Activated naive CD8-positive, alpha-beta T cell treated with anti-CD3 and anti-CD28 coated beads, Interleukin-2, amount 50 U/mL, for 16 hours (primary cell): ENCODE results near the gene MEGF10.

Source experiments
- DNase-seq: peaks from one replicate; pipeline ENCODE4 v3.0.0-alpha.2; 2020; ENCODE audit warnings: low read depth, low spot score

The MEGF10 gene

DNA sequence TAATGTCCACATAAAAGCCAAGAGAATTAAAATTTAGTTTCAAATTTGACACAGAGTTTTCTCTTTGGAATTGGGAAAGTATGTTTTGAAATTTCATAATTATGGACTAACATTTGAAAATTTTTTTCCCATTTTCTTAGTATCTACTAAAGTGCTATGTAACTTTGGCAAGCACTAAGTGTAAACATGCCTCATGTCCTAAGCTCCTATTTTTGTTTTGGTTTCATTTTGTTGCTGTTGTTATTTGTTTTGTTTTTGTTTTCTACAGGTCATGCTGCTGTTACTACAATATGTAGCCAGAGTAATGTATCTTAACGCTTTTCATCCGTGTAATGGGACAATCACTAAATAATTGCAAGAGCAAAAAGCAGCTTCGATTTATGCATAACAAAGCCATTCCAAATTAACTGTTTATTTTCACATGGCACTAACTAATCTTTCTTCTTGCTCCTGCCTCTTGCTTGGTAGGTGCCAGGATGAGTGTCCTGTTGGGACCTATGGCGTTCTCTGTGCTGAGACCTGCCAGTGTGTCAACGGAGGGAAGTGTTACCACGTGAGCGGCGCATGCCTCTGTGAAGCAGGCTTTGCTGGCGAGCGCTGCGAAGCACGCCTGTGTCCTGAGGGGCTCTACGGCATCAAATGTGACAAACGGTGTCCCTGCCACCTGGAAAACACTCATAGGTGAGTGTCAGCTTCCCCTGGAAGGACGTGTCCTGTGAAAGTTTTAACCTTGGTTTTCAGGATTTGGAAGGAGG lies 119.5 kb downstream of the MEGF10 start:
- no peak for DNase-seq

DNA sequence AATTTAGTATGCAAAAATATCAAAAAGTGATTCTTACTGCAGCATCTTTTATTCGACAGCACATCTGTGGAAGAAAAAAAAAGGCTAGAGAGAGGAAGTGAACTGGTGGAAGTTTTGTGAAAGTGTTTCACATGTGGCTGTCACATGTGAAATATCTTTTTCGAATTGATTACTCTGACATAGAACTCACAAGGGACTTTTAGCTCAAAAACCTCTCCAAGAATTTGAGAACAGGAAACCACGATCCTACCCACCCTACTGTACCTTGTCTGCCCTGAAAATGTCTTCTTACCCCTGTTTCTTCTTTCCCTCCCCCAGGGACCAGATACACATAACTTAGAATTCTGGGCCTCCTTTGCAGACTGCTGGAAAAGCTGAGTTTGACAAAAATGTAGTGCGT lies 120.4 kb downstream of the MEGF10 start:
- DNase-seq: no peak

DNA sequence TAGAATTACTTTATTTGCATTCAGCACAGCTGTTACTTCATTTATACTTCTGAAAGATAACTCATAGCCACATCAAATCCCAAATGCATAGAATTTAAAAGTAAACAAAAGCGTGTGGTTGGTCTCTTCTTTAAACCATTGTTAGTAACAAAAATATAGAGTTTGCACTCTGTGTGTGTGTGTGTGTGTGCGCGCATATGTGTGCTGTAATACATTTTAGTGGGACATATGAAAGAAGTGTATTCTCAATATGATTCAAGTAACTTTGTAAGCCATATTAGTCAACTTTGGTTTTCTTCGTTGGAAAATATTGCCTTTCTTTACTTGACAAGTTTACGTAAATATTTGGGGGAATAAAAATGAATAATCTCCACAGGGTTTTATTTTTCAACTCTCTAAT lies 120.8 kb downstream of the MEGF10 start:
- DNase-seq: no peak

DNA sequence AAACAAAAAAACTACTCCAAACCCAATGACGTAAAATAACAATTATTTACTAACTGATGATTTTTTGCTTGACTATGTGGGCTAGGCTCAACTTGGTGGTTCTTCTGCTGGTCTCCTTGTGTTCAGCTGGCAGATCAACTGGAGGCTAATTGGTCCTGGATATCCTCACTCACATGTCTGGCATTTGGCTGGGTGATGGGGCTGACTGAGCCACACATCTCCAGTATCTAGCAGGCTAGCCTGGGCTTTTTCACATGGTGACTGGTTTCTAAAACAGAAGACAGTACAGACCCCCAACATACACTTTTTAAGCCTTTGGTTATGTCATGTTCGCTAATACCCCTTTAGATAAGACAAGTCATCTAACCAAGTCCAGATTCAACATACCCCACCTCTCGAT lies 122.1 kb downstream of the MEGF10 start:
- DNase-seq: no peak

DNA sequence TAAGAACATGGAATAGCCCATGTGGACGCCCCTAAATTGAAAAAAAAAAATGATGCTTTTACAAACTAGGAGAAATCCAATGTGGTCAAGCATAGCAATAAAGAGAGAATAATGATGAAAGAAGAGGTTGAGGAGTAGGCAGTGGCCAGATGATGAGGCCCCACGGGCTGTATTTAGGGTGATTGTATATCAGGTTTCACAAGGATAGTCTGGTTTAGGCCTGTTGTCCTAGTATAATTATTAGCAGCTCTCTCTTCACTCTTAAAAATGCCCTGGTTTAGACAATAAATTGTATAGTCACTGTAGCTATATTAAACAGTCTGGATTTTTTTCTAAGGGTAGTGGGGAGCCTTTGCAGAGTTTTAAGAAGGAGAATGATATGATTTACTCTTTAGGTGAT lies 124.4 kb downstream of the MEGF10 start:
- DNase-seq: no peak

DNA sequence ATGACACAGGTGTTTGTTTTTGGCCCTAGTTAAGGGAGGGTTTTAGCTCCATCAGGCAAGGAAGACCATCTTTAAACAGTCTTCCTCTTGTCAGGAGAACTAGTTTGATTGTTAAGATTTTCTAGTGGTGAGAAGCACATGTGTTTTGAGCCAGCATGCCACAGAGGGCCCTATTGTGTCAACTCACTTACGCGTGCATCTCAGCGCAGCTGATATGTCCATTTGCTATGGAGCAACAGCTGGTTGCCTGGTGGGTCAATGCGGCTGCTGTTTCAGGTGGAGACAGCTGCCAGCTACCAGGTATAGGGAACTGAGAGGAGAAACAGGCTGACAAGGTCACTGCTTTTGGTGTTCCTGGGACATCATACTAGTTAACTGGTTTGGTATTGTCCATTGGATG lies 126.3 kb downstream of the MEGF10 start:
- DNase-seq: no peak

DNA sequence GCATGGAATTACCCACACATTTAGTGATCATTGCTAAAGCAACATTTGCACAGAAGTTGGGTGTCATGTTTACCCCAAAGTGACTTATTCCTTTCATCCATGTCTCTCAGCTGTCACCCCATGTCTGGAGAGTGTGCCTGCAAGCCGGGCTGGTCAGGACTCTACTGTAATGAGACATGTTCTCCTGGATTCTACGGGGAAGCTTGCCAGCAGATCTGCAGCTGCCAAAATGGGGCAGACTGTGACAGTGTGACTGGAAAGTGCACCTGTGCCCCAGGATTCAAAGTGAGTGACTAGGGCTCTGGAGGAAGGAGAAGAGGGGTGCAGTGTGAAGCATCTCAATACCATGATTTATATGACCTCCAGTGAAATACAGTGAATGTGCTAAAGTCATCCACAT lies 126.9 kb downstream of the MEGF10 start:
- no peak for DNase-seq

DNA sequence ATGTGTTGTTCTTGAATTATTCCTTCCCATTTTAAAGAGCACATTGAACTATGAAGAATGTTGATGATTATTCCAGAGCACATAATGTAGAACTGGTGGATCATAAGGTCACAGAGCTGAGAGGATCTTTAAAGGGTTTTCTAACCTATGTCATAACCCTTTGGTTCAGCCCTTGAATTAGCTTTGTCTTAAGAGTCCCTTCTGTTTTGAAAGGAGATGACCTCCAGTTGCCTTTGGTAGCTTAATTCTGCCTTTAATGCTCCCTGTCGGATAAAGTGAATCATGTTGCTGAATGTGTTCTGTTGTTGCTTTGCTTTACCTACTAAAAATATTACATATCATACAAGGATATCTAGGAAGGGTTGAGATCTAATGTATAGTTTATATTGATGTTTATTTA lies 127.8 kb downstream of the MEGF10 start:
- DNase-seq: no peak

DNA sequence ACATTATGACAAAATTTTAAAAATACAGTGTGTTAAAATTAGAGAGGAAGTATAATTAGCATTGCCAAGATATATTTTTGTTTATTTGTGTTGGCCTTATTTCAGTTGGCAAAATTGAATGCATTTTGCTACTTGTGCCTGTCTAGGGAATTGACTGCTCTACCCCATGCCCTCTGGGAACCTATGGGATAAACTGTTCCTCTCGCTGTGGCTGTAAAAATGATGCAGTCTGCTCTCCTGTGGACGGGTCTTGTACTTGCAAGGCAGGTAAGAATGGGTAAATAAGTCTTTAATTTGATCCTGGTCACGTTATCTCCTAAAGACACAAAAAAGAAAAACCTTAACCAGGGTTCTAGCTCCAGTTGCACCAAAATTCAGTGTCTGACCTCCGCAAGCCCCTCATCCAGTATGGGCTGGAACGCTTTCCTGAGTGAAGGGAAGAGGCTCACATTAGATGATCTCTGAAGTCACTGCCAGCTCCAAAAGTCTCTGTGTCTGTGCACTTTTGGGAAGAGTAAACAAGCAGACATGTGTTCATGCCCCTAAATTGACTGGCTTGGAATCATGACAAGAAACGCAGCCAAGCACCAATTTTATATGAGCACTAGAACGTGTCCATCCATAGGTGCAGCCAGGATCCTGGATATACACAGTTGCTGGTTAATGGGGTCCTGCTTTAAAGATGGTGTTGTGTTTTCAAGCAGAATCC lies 128.5 kb downstream of the MEGF10 start:
- DNase-seq: no peak

DNA sequence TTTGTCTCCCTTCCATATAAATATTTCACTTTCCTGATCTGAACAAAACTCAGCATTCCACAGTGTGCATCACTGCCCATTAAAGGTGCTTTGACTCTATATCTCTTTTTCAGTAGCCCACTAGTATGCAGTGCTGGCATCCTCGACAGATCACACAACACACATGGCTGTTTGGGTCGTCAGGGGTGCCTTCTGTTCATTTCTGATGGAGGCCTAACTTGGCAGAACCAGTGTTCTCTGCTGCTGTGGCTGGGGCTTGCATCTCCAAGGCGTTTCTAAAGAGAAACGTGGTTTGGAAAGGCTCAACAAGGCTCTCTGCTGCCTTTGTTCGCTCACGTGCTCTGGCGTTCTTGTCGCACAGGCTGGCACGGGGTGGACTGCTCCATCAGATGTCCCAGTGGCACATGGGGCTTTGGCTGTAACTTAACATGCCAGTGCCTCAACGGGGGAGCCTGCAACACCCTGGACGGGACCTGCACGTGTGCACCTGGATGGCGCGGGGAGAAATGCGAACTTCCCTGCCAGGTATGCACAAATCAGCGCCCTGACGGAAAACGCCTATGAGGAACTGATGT lies 129.2 kb downstream of the MEGF10 start:
- DNase-seq: no peak

DNA sequence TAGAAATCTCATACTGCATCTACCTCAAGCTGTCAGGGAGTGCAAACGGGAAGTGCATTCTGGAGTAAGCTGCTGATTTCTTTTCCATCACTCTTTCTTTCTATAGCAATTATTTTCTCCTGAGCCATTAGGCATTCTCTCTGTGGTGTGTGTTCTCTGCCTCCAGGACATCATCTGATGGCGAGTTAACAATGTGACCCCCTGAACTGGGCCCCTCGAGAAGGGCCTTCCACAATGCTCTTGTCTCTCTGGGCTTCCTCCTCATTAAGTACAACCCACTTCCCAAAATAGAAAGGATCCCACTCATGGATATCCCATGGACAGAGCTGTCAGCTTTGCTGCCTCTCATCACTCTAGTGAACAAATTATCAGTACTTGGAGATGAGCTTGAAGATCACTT lies 130.2 kb downstream of the MEGF10 start:
- DNase-seq: no peak

DNA sequence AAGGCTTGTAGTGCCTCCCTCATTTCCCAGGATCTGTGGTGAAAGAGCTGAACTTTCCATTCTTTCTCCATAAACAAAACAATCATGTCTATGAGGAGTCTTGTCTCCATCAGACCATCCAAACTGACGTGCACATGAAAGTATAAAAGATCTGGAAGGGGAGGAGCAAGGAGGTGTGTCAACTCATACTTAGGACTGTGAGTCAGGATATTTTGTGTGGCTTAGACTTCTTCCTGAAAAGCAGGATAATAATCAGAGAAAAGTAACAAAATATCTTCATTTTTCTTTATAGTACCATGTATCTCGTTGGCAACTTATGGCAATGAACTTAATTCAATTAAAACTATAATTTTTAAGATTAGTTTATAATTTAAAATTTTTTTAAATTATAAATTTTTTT lies 130.9 kb downstream of the MEGF10 start:
- no peak for DNase-seq

DNA sequence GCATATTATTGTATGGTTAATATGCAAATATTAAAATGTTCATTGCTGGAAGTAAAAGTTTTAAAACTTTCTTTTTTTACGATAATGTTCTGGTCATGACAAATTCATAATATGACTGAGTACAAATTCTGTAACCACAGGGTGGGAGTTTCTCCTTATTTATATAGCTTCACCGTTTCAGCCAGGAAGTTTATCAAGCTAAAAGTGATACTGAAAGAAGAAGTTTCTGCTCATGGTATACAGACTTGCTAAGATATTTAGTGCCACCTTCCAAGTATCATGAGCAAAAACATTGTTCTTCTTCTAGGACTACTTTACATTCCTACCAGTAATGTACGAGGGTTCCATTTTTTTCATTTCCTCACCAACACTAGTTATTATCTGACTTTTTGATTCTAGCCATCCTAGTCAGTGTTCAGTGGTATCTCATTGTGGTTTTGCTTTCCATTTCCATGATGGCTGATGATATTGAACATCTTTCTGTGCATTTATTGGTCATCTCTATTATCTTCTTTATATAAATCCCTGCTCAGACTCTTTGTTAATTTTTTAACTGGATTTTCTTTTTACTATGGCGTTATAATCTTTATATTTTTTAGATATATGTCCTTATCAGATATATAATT lies 132.7 kb downstream of the MEGF10 start:
- no peak for DNase-seq

DNA sequence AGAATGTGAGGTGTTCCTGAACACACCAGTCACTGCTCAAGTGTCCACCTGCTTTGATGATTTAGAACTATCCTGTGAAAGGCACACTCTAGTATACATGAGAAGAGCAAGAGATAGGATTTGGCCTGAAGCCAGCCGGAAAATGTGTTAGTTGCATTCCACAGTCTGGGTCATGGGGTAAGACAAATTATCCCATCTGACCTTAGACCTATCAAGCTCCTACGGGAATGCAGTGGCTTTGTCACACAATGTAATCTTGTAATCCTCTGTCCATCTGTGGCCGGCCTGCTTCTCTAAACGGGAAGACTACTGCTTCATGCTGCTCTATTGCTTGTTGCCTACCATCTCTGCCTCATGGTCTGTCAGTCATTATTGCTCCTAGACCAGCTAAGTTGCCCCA lies 134.4 kb downstream of the MEGF10 start:
- DNase-seq: no peak

DNA sequence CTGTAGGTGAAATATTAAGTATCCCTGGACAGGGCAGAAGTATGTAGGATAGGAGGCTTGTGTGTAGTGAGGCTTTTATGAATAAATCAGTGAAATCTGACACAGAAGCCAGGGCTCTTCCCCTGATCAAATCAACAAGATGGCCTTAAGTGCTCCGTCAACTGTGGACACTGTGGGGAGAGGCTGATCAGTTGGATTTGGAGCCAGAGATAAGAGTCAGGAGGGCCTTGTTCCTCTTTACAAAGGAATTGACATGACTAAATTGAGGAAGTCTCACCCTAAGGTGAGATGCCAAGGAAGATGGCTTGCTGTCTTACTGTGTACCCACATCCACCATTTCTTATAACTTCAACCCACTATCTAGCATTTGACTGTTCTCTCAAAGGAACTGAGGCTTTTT lies 135.3 kb downstream of the MEGF10 start:
- no peak for DNase-seq

DNA sequence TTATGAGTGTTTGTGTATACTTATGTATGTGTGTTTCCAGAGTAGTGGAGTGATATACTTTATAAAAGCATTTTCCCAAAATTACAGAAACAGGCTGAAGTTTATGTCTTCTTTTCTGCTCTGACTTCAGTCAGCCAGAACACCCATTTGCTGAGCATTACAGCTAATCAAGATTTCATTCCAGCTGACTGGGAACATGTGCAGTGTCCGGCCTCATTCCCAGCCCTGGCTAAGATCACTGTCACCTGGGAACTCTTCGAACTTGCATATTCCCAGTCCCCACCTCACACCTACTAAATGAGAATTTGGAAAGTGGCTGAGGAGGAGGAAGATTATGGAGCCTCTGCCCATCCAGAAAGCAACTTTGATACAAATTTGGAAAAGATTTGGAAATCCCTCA lies 136.1 kb downstream of the MEGF10 start:
- DNase-seq: no peak

DNA sequence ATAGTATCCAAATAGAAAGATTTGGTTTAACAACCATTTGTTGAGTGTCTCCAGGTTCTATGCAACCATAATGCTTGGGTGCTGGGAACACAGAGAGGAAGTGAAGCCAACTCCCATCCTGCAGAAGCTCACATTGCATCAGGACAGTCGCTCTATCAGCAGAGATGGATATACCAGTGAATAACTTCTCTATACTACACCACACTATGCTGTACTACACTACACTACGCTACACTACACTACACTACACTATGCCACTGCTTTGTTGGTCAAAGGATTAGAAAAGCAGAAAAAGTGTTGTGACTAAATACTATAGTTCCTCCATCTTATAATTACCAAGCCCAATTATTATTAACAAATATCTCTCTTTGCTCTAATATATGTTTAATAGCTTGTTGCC lies 137.7 kb downstream of the MEGF10 start:
- no peak for DNase-seq

DNA sequence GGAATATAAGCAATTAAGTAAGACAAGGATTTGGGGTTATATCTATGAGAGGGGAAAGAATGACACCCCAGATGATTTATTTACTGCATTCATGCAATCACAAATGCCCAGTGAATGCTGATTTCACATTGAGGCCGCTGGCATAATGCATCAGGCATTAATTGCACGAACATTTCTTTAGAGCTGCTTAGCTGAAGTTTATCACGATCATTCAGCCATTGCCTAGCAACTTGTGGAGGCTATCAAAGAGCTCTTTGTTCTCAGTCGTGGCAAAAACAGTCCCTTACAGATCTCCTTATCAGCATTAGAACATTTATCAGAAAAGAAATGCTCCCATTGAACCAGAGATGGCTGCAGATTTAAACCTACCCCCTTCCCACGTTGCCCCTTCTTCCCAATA lies 138.2 kb downstream of the MEGF10 start:
- no peak for DNase-seq

DNA sequence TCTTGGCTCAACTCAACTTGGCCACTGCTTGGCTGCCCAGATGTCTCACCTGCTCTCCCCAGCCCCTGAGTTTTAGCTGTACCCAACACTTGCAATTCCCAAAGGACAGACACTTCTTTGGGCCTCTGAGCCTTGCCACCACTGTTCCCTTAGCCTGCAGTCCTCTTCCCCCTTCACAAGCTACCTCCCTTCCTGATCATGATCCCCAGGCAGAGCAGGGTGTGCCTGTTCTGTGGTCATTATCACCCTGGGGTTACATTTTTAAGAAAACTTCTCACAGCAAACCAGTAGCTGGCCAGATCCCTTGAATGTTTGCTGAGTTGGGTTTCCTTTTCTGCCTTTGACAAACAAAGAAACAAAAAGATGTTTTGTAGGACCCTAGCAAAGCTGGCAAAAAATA lies 139.3 kb downstream of the MEGF10 start:
- no peak for DNase-seq

DNA sequence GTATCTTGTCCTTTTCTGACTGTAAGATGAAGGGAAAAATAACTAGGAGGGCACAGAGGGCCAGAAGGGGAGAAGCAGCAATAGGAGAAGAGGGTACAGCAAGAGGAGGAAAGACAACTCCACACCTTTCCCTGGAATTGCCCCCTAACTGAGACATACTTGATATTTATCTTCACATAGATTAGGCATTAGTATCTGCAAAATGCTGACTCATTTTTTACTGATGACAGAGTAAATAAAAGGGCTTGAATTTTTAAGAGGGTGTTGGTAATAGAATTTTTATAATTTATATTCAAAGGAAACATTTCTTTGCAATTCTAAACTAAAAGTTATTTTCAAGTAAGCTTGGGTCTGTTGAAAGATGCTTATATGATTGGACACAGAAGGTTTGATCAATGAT lies 140.0 kb downstream of the MEGF10 start:
- DNase-seq: no peak

DNA sequence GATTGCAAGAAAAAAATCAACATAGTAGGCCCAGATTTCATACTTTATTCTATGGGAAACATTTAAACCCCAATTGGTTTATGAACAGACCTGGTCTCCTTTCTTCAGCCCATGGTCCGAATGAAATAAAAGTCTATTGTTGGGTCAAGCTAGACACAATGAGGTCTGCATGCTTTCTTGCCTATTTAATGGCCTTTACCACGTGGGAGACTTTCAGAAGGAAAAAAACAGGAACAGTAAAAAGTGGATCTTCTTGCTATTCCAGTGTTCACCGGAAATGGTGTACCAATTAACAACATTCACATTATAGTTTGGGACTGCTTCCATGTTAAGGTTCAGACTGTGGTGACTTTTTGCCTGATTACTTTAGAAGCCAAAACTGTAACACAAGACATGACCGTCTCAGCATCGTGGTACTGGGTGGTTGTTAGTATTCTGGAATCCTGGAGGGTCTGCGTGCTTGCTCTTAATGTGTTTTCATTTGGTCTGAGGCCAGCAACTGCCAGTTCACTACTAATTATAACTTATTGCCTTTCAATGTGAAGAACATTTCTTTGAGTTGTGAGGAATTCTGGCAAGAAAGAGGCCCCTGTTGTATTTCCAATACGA lies 141.5 kb downstream of the MEGF10 start:
- DNase-seq: no peak

DNA sequence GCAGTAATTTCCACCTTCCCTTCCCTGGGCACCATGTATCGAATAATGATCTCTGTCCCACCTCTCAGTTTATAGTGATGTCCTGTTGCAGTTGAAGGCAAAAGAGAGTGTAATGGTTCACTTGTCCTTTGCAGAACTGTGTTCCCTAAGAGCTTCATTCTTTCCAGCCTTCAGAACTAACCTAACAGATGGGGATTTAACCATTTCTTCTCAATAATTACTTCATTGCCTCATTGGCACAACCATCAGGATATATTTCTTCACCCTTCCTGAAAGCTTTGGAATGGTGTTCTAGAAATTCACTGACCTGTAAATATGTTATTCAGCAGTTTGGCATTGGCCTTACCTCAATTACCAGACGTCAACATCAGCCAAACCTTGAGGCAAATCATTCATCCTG lies 142.9 kb downstream of the MEGF10 start:
- DNase-seq: no peak
